Effector CD8-positive, alpha-beta T cell (primary cell): ENCODE results near the gene DNTT.

Experiments used
- DNase-seq: peaks from one replicate; lab custom pipeline; 2025; lab: John Stamatoyannopoulos, UW

The DNTT gene

GRCh38 chr10:96377816-96378294, 73.6 kb downstream of the DNTT start:
- DNase-seq, result no peak

DNA sequence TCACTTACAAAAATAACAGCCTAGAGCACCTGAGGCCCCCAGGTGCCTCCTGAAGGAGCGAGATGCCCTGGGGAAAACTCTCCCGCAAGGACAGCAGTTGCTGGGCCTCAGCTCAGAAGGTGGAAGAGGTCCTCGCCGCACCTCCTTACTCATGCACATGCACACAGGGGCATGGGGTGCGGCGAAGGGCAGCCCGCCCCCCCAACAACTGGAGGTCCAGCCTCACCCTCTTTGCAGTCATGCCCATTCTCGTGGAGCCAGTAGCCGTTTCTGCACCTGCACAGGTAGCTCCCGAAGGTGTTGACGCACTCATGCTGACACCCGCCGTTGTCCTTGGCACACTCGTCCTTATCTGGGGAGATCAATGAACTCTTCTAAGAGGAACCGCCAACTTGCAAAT, 74.5 kb downstream of the DNTT start:
- DNase-seq, result no peak

DNA sequence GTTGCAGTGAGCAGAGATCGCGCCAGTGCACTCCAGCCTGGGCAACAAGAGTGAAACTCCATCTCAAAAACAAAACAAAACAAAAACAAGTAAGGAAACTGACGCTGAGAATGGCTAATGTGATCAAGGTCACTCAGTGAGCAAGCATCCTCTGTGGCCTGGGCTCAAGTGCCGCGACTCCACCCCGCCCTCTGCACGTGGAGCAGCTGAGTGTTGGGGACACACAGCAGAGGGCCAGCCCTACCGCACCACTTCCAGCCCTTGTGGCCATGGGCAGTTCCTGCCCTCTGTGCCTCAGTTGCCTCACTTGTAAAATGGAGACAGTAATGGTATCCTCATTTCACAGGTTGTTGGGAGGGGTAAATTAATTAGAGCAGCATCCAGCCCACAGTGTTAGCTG, 75.5 kb downstream of the DNTT start:
- DNase-seq, result no peak

GRCh38 chr10:96380821-96381220, 76.6 kb downstream of the DNTT start:
- no peak for DNase-seq

DNA sequence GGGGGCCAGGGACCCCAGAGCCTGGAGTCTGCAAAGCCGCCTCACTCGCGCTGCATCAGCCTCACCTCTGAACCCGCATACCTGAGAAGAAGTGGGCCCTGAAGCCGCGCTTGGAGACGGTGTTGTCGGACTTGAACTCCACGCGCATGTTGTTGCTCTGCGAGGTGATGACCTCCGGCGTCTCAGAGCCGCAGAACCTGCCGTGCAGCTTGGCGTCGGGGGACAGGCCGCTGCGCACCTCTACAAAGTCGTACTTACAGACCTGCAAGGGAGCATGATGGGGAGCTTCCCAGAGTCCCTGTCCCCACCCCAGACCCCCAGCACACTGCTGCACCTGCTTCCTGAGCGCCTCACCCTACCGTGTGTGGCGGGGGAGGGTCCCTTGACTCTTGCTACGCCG, 80.3 kb downstream of the DNTT start:
- no peak for DNase-seq

DNA sequence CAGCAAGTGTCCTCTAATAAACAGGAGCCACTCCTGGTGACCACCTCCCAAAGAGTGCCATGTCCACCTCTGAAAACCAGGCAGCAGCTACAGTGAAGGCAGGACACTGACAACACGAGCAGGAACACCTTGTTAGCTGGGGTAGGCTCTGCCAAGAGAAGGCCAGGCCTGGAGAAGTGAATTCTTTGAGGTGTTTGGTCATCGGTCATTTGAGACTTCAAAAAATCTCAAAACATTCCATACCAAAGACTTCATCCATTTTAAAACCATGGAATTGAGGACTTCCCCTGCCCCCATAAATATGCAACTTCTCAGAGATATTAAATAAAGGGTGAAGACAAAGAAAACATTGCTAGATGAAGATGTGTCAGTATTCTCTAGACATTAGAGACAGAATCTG, 82.9 kb downstream of the DNTT start:
- DNase-seq, result no peak

GRCh38 chr10:96387601-96388000, 83.4 kb downstream of the DNTT start:
- DNase-seq, result no peak
